Esophagus squamous epithelium (tissue), 4 donors: Measurements from ENCODE around the gene RPS6KA6.

Source experiments
- CTCF ChIP-seq, 6 experiments: fragments of 450-650 bp in 4 of 6; fragments of 200-600 bp in 2 of 6; sonication (generic) in 2 of 6; IDR thresholded peaks; one replicate each; pipeline ENCODE4 v1.5.1; 2016 to 2019; ENCODE audit warnings: antibody characterized with exemption in 6 of 6, mild to moderate bottlenecking in 4 of 6, moderate library complexity in 4 of 6
- POLR2A ChIP-seq, 4 donors: fragments of 450-650 bp; IDR thresholded peaks; one replicate each; pipeline ENCODE4 v1.6.1; 2017; ENCODE audit warnings: antibody characterized with exemption in 4 of 4, mild to moderate bottlenecking in 4 of 4, moderate library complexity in 3 of 4

DNA sequence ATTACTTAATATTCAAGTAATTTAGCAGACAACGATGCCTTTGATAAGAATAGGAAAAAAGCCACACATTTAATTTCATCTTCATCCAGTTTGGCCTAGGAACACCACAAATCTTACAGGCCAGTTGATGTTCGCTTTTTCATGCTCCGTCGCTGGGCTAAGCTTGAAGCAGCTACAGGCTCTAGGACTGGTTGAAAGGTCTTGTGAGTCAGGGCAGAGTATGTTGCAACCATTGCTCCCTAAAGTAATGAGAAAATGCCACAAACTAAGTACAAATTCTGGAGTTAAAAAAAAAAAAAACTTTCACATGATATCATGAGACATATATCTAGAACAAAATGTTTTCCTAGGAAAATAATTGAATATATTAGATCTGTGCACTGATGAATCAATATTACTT is 123.8 kb downstream of the RPS6KA6 start:
- TF ChIP-seq CTCF (IDR thresholded peaks at IDR 0.05) (no peak), POLR2A (IDR thresholded peaks at IDR 0.05) (no peak)
